Measurements from ENCODE around the gene TMEM63A.
"Not testable (repeated sequence)": the region's sequence is repeated elsewhere in the genome, so short reads cannot be mapped to it uniquely, and the experiment has no call there.

Gene TMEM63A

GRCh38 chr1:225881959-225882693 is at the start of gene TMEM63A:
Gene TMEM63A, minus strand, starts transcription at chr1:225882380. Its CDS starts 4,800 bp downstream, at chr1:225877580.
- H3K4me3 ChIP-seq (ENCODE audit: low read depth, low read length) = peak within 1 kb of the TSS; percentile 79

DNA sequence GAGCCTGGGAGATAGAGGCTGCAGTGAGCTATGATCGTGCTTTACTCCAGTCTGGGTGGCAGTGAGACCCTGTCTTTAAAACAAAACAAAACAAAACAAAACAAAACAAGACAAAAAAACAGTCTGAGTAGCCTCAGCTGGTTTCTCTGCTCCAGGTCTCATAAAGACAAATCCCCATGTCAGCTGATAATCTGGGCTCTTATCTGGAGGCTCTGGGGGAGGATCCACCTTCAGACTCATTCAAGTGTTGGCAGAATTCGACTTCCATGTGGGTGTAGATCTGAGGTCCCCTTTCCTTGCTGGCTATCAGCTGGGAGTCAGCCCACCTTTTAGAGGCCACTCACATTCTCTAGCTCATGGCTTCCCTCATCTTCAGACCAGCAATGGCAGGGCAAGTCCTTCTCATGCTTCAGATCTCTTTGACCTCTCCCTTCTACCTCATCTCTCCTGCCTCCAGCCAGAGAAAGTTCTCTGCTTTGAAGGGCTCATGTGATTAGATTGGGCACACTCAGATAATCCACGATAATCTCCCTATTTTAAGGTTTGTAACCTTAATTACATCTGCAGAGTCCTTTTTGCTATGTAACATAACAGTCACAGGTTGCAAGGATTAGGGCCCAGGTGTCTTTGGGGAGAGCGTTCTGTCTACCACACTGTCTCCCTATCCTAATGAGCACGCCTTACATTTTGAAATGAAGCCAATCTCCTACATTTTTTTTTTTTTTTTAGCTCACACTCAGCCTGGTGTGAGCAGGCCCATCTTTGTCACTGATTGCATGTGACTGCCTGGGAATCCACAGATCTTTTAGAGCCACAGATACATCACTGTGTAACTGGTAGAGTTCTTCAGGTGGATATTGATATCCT is 49.3 kb upstream of the TMEM63A start:
- H3K4me3 ChIP-seq (ENCODE audit: low read depth, low read length) = no peak overlapping the region

DNA sequence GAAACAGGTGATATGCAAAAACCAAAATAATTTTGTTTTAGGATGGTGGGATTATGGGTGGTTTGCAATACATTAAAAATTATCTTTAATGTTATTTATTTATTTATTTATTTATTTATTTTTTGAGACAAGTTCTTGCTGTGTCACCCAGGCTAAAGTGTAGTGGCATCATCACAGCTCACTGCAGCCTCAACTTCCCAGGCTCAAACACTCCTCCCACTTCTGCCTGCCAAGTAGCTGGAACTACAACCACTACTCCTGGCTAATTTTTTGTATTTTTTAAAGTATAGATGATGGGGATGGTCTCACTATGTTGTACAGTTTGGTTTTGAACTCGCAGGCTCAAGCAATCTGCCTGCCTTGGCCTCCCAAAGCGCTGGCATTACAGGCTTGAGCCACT is 48.4 kb upstream of the TMEM63A start:
- no peak overlapping the region for H3K4me3 ChIP-seq (ENCODE audit: low read depth, low read length)

- H3K4me3 ChIP-seq (ENCODE audit: low read depth, low read length) = not testable (repeated sequence)
Measured at GRCh38 chr1:225929462-225929861, 47.3 kb upstream of the TMEM63A start.

DNA sequence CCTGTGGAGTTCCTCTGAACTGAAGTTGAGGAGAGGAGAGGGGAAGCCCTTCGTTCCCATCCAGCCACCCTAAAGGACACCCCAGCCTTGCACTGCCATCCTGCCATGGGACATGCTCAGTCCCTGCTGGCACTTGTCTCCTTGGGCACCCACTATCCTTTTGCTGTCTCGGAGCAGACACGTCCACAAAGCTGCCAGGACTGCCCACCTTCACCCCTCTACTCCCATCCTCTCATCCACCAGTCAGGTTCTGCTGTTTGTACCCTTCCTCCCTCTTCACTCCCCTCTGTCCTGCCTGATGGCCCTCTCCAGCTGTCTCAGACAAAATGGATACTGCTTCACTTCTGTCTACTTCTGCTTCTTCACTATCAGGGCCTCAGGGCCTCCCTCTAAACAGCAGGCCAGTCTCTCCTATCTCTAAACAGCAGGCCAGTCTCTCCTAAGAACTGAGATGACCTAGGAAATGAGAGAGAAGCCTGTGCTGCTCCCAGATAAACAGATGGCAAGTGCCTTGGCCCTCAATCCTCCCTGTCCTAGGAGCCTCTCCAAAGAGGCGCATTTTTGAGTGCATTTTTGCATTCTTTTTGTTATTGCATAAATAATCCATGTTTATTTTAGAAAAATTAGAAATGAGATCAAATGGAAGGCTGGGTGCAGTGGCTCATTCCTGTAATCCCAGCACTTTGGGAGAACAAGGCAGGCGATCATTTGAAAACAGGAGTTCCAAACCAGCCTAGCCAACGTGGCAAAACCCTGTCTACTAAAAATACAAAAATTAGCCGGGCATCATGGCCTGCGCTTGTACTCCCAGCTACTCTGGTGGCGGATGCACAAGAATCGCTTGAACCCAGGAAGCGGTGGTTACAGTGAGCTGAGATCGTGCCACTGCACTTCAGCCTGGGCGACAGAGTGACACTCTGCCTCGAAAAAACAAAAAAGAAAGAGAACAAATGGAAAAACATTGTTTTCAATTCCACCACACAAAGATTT is 46.3 kb upstream of the TMEM63A start:
- H3K4me3 ChIP-seq (ENCODE audit: low read depth, low read length) = no peak overlapping the region

DNA sequence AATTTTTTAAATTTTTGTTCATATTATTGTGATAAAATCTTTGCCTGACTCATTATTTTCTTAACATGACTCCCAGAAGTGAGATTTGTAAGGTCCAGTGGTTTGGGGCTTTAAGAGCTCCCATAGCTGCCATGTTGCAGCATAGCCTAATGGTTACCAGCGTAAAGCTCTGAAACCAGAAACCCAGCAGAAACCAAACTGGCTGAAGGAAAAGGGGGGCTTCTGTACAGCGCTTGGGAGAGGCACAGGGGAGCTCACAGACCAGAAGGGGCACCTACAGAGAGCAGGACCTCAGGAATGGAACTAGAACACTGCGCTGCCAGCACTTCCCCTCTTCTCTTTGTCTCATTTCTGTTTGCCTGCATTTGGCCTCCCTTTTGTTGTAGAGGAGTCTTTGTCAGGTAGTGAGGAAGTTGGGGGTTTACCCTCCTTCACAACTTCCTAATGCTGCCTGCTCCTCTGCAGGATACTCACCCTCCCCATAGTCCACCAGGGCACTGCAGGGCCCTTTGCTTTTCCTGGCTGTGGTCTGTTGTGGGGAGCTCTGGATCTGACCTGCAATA is 44.5 kb upstream of the TMEM63A start:
- no peak overlapping the region for H3K4me3 ChIP-seq (ENCODE audit: low read depth, low read length)

DNA sequence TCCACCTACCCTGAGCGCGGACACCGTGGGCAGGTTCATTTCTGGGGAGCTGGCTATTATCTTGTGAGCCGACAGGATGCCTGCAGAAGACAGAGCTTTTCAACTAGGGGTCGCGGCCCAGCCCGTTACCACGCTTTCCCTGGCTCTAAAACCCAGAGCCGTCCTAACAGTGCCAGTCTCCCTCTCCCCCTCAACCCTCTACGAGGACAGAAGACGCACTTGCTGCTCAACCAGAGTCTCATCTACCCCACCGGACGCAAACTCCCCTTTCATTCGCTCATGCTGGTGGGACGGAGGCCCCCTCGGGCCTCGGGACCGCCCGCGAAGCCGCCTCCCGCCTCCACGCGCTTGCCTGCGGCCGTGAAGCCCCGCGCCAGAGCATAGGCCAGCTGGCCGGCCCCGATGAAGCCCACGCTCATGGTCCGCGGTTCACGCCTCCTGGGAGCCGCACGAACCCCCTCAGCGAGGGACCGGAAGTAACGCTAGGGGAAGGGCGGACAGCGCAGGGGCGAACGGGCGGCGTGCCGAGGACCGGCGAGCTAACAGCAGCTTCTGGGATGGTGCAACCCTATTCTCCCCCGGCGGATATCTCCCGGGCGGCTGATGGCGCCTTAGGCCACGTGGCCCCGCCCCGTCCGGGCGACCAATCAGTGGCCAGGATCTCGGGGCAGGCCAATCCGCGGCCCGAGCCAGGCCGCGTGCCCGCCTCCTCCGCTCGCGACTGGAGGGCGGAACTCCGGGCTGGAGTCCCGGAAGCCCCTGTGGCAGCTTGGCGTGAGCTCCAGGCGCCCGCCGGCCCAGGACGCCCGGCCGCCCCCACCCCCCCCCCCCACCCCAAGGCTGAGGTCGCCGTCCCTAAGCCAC is 41.7 kb upstream of the TMEM63A start, which contains the start of gene PYCR2:
Gene PYCR2, minus strand, starts transcription at position 559 of the 864 bp plus-strand sequence. Its CDS starts 140 bp downstream, at position 419.
- peak within 1 kb of the TSS; percentile 95 for H3K4me3 ChIP-seq (ENCODE audit: low read depth, low read length)

DNA sequence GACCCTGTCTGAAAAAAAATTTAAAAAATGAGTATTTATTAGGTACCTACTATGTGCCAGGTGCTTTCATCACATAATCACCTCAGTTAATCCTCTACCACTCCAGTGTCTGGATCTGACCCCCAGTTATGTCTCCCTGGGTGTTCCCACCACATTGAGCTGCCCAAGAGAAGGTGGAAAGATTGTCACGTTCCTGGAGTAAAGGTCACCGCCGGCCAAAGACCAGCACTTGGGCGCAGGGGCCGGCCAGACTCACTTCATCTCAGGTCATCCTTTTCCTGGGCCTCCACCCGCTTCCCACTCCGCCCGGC is 41.2 kb upstream of the TMEM63A start:
- peak overlapping the region; percentile 95 for H3K4me3 ChIP-seq (ENCODE audit: low read depth, low read length)

- no peak overlapping the region for H3K4me3 ChIP-seq (ENCODE audit: low read depth, low read length)
Measured at GRCh38 chr1:225921734-225922709, 39.8 kb upstream of the TMEM63A start.

GRCh38 chr1:225919906-225920305 is 37.7 kb upstream of the TMEM63A start:
- H3K4me3 ChIP-seq (ENCODE audit: low read depth, low read length) = no peak overlapping the region

DNA sequence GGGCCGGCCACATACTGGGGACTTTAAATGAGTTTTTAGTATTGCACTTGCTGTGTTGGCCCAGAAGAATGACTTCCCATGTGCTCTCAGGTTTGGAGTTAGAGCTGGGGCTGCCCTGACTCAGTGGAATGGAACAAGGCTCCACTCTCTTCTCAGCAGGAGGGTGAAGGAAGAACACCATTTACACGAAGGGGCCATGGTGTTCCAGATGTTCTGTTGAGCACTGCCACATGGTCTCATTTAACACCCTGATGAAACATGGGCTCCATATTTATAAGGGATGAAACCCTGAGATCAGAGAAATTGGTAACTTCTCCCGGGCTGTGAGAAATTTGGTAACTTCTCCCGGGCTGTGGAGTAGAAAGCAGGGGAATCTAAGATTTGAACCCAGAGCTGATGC is 36.1 kb upstream of the TMEM63A start:
- no peak overlapping the region for H3K4me3 ChIP-seq (ENCODE audit: low read depth, low read length)

DNA sequence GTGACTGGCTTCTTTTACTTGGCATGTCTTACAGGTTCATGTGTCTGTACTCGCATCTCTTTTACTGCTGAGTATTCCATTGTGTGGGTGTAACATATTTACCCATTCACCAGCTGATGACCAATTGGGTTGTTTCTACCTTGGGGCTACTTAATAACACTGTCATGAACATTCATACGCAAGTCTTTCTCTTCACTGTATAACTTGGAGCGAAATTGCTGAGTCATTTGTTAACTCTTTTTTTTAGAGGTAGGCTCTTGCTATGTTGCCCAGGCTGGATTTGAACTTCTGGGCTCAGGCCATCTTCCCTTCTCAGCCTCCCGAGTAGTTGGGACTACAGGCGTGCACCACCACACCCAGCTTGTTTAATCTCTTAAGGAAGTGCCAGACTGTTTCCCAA is 35.4 kb upstream of the TMEM63A start:
- H3K4me3 ChIP-seq (ENCODE audit: low read depth, low read length) = no peak overlapping the region

GRCh38 chr1:225917101-225917500 is 34.9 kb upstream of the TMEM63A start:
- H3K4me3 ChIP-seq (ENCODE audit: low read depth, low read length) = no peak overlapping the region

- H3K4me3 ChIP-seq (ENCODE audit: low read depth, low read length) = no peak overlapping the region
Measured at GRCh38 chr1:225915538-225915991, 33.4 kb upstream of the TMEM63A start.

DNA sequence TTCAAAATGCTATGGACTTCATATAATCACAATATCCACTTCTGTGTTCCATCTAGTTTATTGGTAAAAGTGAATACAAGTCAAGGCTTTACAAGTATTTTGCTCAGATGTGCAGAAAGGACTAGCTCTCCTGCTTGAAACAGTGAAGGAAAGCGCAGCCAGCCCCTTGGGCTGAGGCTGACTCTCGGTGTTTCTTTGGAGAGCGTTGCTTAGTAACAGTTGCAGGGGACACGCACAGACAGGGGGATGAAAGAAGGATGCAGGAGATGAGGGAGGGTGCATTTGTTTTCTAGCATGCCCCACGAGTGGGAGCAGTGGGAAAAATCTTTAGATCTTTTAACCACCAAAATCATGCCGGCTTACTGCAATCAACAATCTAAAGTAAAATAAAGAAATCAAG is 32.8 kb upstream of the TMEM63A start:
- no peak overlapping the region for H3K4me3 ChIP-seq (ENCODE audit: low read depth, low read length)

DNA sequence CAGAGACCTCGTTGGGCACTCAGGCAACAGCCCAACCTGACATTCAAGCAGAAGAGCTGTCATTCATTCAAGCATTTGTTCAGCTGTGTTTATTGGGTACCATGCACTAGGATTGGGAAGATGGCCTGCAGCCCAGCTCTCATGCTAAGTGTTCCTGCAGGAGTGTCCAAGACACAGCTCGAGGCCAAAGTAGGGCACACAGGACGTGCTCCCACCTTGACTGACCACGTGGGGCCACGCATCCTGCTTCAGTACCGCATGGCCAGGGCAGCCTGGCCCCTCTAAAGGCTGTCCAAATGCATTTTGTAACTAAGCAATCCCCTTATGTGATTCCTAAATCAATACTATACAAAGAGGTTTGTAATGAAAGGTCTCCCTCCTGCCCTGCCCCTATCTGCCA is 32.2 kb upstream of the TMEM63A start:
- no peak overlapping the region for H3K4me3 ChIP-seq (ENCODE audit: low read depth, low read length)

- no peak overlapping the region for H3K4me3 ChIP-seq (ENCODE audit: low read depth, low read length)
Measured at GRCh38 chr1:225911191-225912130, 29.3 kb upstream of the TMEM63A start.
